GM18909 (cell line): ENCODE results near the gene EFCAB5.
"Not testable (repeated sequence)": the region's sequence is repeated elsewhere in the genome, so short reads cannot be mapped to it uniquely, and the experiment has no call there.

ENCODE experiments used
- ATAC-seq: cut with Tn5 transposase; IDR thresholded peaks from one replicate; pipeline ENCODE4 v1.9.1; 2021; ENCODE audit warnings: mild to moderate bottlenecking; ENCODE audit not compliant: unreplicated experiment, poor library complexity

EFCAB5 gene

GRCh38 chr17:30134551-30134950 is 193.1 kb downstream of the EFCAB5 start:
- ATAC-seq = no peak

- no peak for ATAC-seq
Observed at GRCh38 chr17:30137158-30137557, 195.7 kb downstream of the EFCAB5 start.

GRCh38 chr17:30147860-30148259 is 206.4 kb downstream of the EFCAB5 start:
- not testable (repeated sequence) for ATAC-seq

- ATAC-seq = no peak
Observed at GRCh38 chr17:30148376-30148775, 206.9 kb downstream of the EFCAB5 start.

- ATAC-seq = no peak
Observed at GRCh38 chr17:30151471-30151870, 210.0 kb downstream of the EFCAB5 start.

GRCh38 chr17:30153463-30153862 is 212.0 kb downstream of the EFCAB5 start:
- no peak for ATAC-seq

GRCh38 chr17:30155389-30155788 is 214.0 kb downstream of the EFCAB5 start:
- no peak for ATAC-seq
